H1 (cell line): ENCODE measurements around the gene DYRK1A. TPM values are rescaled to one million over a fixed set of nuclear protein-coding genes. Genes with fewer than 3 reads are reported as not detected.

ENCODE experiments used
- CTCF ChIA-PET: fragments of 300-600 bp; sonication (Branson Sonifier 250); formaldehyde crosslinking; loops from one replicate; lab custom pipeline; 2021; ENCODE audit not compliant: partially characterized antibody; lab: Charles Lee
- POLR2A ChIA-PET: fragments of 300-600 bp; sonication (Branson Sonifier 250); formaldehyde crosslinking; loops from one replicate; lab custom pipeline; 2021; ENCODE audit warnings: inconsistent platforms; ENCODE audit not compliant: partially characterized antibody; lab: Charles Lee
- DNase-seq, 2 experiments: peaks; one replicate each; pipeline versions ENCODE4 v3.0.0 to v3.0.0-alpha.2; 2010 to 2022; ENCODE audit warnings: low spot score in 2 of 2, low read depth in 1 of 2, mixed read lengths in 1 of 2
- FAIRE-seq: peaks from 2 replicates; lab custom pipeline; 2011; peaks lifted over from hg19 to GRCh38; lab: Jason Lieb, UNC
- H2AFZ ChIP-seq: 2 replicates; pipeline ENCODE4 v1.8.1; 2012; ENCODE audit warnings: low read length, inconsistent platforms
- H2AK5ac ChIP-seq: 2 replicates; pipeline ENCODE4 v1.6.1; 2013; ENCODE audit warnings: low read depth, low read length
- H2BK120ac ChIP-seq: replicated peaks from 2 replicates; pipeline ENCODE3; 2013; ENCODE audit warnings: low read depth, low read length, inconsistent platforms
- H2BK12ac ChIP-seq: 2 replicates; pipeline ENCODE4 v1.6.1; 2013; ENCODE audit warnings: low read depth, low read length
- H2BK15ac ChIP-seq: 2 replicates; pipeline ENCODE4 v1.6.1; 2013; ENCODE audit warnings: low read length
- H2BK20ac ChIP-seq: 2 replicates; pipeline ENCODE4 v1.6.1; 2013; ENCODE audit warnings: low read length
- H2BK5ac ChIP-seq: 2 replicates; pipeline ENCODE4 v1.6.1; 2013; ENCODE audit warnings: low read depth, low read length
- H3K14ac ChIP-seq: 2 replicates; pipeline ENCODE4 v1.6.1; 2013; ENCODE audit warnings: inconsistent platforms; ENCODE audit not compliant: insufficient read length
- H3K18ac ChIP-seq: 2 replicates; pipeline ENCODE4 v1.6.1; 2013; ENCODE audit warnings: low read length; ENCODE audit errors: extremely low read depth
- H3K23ac ChIP-seq: 2 replicates; pipeline ENCODE4 v1.6.1; 2013; ENCODE audit warnings: inconsistent platforms; ENCODE audit not compliant: insufficient read length
- H3K23me2 ChIP-seq: 2 replicates; pipeline ENCODE4 v1.6.1; 2013; ENCODE audit warnings: low read depth, low read length
- H3K27ac ChIP-seq: 2 replicates; pipeline ENCODE4 v1.6.1; 2011; ENCODE audit warnings: low read depth, low read length, inconsistent platforms
- H3K27me3 ChIP-seq, 4 experiments: replicated peaks in 1 of 4; 1 replicate in 1 of 4; 2 replicates in 3 of 4; pipeline versions ENCODE4 v1.6.1 to v1.8.1; 2011 to 2013; ENCODE audit warnings: low read length in 3 of 4, mild to moderate bottlenecking in 3 of 4, inconsistent platforms in 2 of 4, mixed read lengths in 2 of 4, moderate library complexity in 1 of 4; ENCODE audit not compliant: control insufficient read depth in 3 of 4, insufficient read depth in 3 of 4; ENCODE audit errors: extremely low read depth in 1 of 4
- H3K36me3 ChIP-seq, 4 experiments: 2 replicates each; pipeline versions ENCODE4 v1.6.1 to v1.8.1; 2011 to 2013; ENCODE audit warnings: mild to moderate bottlenecking in 4 of 4, low read length in 3 of 4, moderate library complexity in 2 of 4, control low read depth in 1 of 4, inconsistent platforms in 1 of 4; ENCODE audit not compliant: insufficient read depth in 4 of 4, control insufficient read depth in 2 of 4
- H3K4ac ChIP-seq: replicated peaks from 2 replicates; pipeline ENCODE3; 2013; ENCODE audit warnings: low read length, low read depth, mixed read lengths, inconsistent platforms; ENCODE audit not compliant: insufficient read length
- H3K4me1 ChIP-seq, 4 experiments: replicated peaks in 1 of 4; 1 replicate in 1 of 4; 2 replicates in 3 of 4; pipeline versions ENCODE4 v1.6.1 to v1.8.1; 2011 to 2013; ENCODE audit warnings: low read length in 3 of 4, inconsistent platforms in 2 of 4, mixed read lengths in 1 of 4; ENCODE audit not compliant: insufficient read depth in 4 of 4, control insufficient read depth in 3 of 4
- H3K4me2 ChIP-seq, 2 experiments: 2 replicates each; pipeline versions ENCODE4 v1.6.1 to v1.8.1; 2011 to 2013; ENCODE audit warnings: low read depth in 2 of 2, low read length in 2 of 2, control low read depth in 1 of 2, inconsistent platforms in 1 of 2, mild to moderate bottlenecking in 1 of 2; ENCODE audit not compliant: insufficient read depth in 1 of 2
- H3K4me3 ChIP-seq, 4 experiments: fragments of 200-600, 300-600 bp in 1 of 4; sonication (generic), shearing (Covaris generic), sonication (Bioruptor Twin) in 1 of 4; 2 replicates each; pipeline versions ENCODE4 v1.5.1 to v1.8.1; 2011 to 2016; ENCODE audit warnings: low read length in 4 of 4, low read depth in 3 of 4, control low read depth in 2 of 4, inconsistent platforms in 2 of 4, mild to moderate bottlenecking in 2 of 4, mixed read lengths in 1 of 4, moderate library complexity in 1 of 4; ENCODE audit not compliant: insufficient read depth in 2 of 4; ENCODE audit errors: extremely low read depth in 1 of 4
- H3K56ac ChIP-seq: replicated peaks from 2 replicates; pipeline ENCODE3; 2013; ENCODE audit warnings: low read depth, mild to moderate bottlenecking, mixed read lengths, low read length, inconsistent platforms; ENCODE audit not compliant: insufficient read length
- H3K79me1 ChIP-seq: 2 replicates; pipeline ENCODE4 v1.6.1; 2013; ENCODE audit warnings: low read depth, low read length, control low read depth
- H3K79me2 ChIP-seq, 2 experiments: 2 replicates each; pipeline versions ENCODE4 v1.6.1 to v1.8.1; 2012 to 2013; ENCODE audit warnings: low read length in 2 of 2, mild to moderate bottlenecking in 2 of 2, inconsistent platforms in 1 of 2; ENCODE audit not compliant: insufficient read depth in 2 of 2, control insufficient read depth in 1 of 2
- H3K9ac ChIP-seq, 4 experiments: replicated peaks in 1 of 4; 1 replicate in 1 of 4; 2 replicates in 3 of 4; pipeline versions ENCODE4 v1.6.1 to v1.8.1; 2011 to 2013; ENCODE audit warnings: low read depth in 3 of 4, low read length in 3 of 4, control low read depth in 2 of 4, mild to moderate bottlenecking in 2 of 4, moderate library complexity in 2 of 4, inconsistent platforms in 1 of 4; ENCODE audit errors: extremely low read depth in 1 of 4
- H3K9me3 ChIP-seq, 2 experiments: 2 replicates each; pipeline versions ENCODE4 v1.6.1 to v1.8.1; 2012 to 2013; ENCODE audit warnings: mild to moderate bottlenecking in 2 of 2, moderate library complexity in 2 of 2, control low read depth in 1 of 2, inconsistent platforms in 1 of 2, low read depth in 1 of 2, low read length in 1 of 2, mixed read lengths in 1 of 2; ENCODE audit not compliant: insufficient read depth in 2 of 2
- H4K20me1 ChIP-seq, 2 experiments: replicated peaks in 1 of 2; 2 replicates each; pipeline versions ENCODE3 to v1.8.1; 2011 to 2013; ENCODE audit warnings: inconsistent platforms in 2 of 2, low read length in 2 of 2, mild to moderate bottlenecking in 1 of 2; ENCODE audit not compliant: insufficient read depth in 2 of 2, control insufficient read depth in 1 of 2
- H4K5ac ChIP-seq: 2 replicates; pipeline ENCODE4 v1.6.1; 2013; ENCODE audit warnings: low read length, low read depth, mixed read lengths, inconsistent platforms; ENCODE audit not compliant: insufficient read length
- H4K8ac ChIP-seq: 2 replicates; pipeline ENCODE4 v1.8.0; 2013; ENCODE audit warnings: mild to moderate bottlenecking, moderate library complexity, low read length, inconsistent platforms; ENCODE audit not compliant: insufficient read depth; ENCODE audit errors: extremely low read depth
- H4K91ac ChIP-seq: replicated peaks from 2 replicates; pipeline ENCODE3; 2013; ENCODE audit warnings: low read length, mixed read lengths, inconsistent platforms; ENCODE audit not compliant: insufficient read length
- ATF2 ChIP-seq: IDR thresholded peaks from 2 replicates; pipeline ENCODE4 v1.6.1; 2012; ENCODE audit warnings: low read length, inconsistent platforms
- CTCF ChIP-seq, 3 experiments: IDR thresholded peaks; 1 replicate in 2 of 3; 2 replicates in 1 of 3; pipeline versions ENCODE4 v1.5.1 to v1.6.1; 2011; ENCODE audit warnings: low read length in 3 of 3, mild to moderate bottlenecking in 3 of 3, inconsistent platforms in 2 of 3, low read depth in 1 of 3, moderate library complexity in 1 of 3; ENCODE audit not compliant: insufficient read depth in 1 of 3; ENCODE audit errors: control extremely low read depth in 1 of 3
- FOSL1 ChIP-seq: IDR thresholded peaks from 2 replicates; pipeline ENCODE4 v1.6.1; 2011; ENCODE audit warnings: mild to moderate bottlenecking, low read depth, low read length, moderate library complexity; ENCODE audit not compliant: insufficient read depth
- SP4 ChIP-seq: IDR thresholded peaks from 2 replicates; pipeline ENCODE4 v1.6.1; 2012; ENCODE audit warnings: low read length, inconsistent platforms
- WGBS, 2 experiments: shearing (Covaris generic) in 1 of 2; methylation state at CpG; one replicate each; pipeline versions ENCODE4 v1.1.6 to v1.1.7; 2013 to 2015; ENCODE audit warnings: low lambda C conversion rate in 2 of 2, mixed read lengths in 2 of 2, inconsistent platforms in 1 of 2, low coverage in 1 of 2, missing lambda C conversion rate in 1 of 2; ENCODE audit not compliant: insufficient replicate concordance in 2 of 2, insufficient coverage in 1 of 2, insufficient read length in 1 of 2; ENCODE audit errors: extremely low coverage in 1 of 2, missing lambda C conversion rate in 1 of 2; 5-methylcytosine and 5-hydroxymethylcytosine counted together
- polyA plus RNA-seq, 7 experiments: library from polyadenylated mRNA; depleted of rRNA in 3 of 7; stranded (reverse) in 5 of 7; unstranded in 2 of 7; fragments of >200 nt in 5 of 7; fragments of 200-250 nt in 2 of 7; gene quantifications; 1 replicate in 5 of 7; 2 replicates in 1 of 7; 4 replicates in 1 of 7; pipeline versions ENCODE4 v1.2.1 to v1.2.3, GENCODE V29; 2011 to 2013; ENCODE audit warnings: missing spikeins in 2 of 7, mixed read lengths in 2 of 7
- total RNA-seq: library from RNA; stranded (reverse); fragmentation: NEBNext Ultra II Directional; extraction: Animal tissue kit (Norgen Biotek cat#: 25700); gene quantifications from 2 replicates; pipeline ENCODE4 v1.2.1, GENCODE V29; 2021

The DYRK1A gene
- total and polyA plus RNA-seq, 2 of the 8 experiments (the other 6 are each of a cell fraction or from before 2014, with no cell fraction given) = 61.1 to 62.2 TPM

DNA sequence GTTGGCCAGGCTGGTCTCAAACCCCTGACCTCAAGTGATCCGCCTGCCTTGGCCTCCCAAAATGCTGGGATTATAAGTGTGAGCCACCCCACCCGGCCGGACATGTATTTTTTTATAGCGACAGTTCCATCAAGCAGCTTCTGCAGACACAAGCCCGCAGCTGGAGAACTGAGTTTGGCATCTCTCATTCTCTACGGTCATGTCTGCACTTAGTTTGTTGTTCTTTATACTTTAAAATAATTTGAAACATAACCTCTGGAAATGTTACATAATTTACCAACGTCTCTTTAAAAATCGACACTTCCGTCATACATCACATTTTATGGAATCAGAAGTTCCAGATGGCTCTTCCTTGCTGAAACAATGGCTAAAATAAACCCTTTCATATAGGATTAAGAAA, 183.6 kb downstream of the DYRK1A start:
- no peaks in the 10 kb centered on the region for H3K27me3 ChIP-seq
- H3K23me2 ChIP-seq = no peaks in the 10 kb centered on the region
- no peak for TF ChIP-seq ATF2
- TF ChIP-seq CTCF (IDR thresholded peaks at IDR 0.05; ENCODE audit: control extremely low read depth in 1 of 3, insufficient read depth in 1 of 3, low read depth in 1 of 3, low read length in 3 of 3) = no peak
- TF ChIP-seq SP4 = no peak
- TF ChIP-seq FOSL1 = no peak
- H2BK120ac ChIP-seq = no peak overlapping the region
- H2AFZ ChIP-seq = no peak overlapping the region
- CTCF ChIA-PET = interaction anchor here (0.8 to 1.0 kb wide), 3 partner anchors 14 to 32 kb away, joined by 3 to 4 read pairs (median 3); no protein-coding TSS in a partner anchor
- H2BK20ac ChIP-seq = no peak overlapping the region
- no peak overlapping the region for H3K14ac ChIP-seq
- no peak overlapping the region for H3K4ac ChIP-seq
- H3K79me1 ChIP-seq = no peaks in the 10 kb centered on the region
- H3K36me3 ChIP-seq = no peaks in the 10 kb centered on the region
- H3K79me2 ChIP-seq = no peaks in the 10 kb centered on the region
- no peak overlapping the region for H4K8ac ChIP-seq
- no peak overlapping the region for H3K18ac ChIP-seq
- H3K4me2 ChIP-seq = no peak overlapping the region
- H2BK12ac ChIP-seq = no peak overlapping the region
- no peak overlapping the region for H3K4me3 ChIP-seq
- whole genome bisulfite sequencing, 2 experiments = 95% methylated on average over 9 of the region's 9 CpGs; no CpG with 5 or more reads in 1 of the 2 experiments
- H4K91ac ChIP-seq = no peak overlapping the region
- no peak overlapping the region for H3K9ac ChIP-seq
- POLR2A ChIA-PET = interaction anchor here (1.0 kb wide), 3 partner anchors 13 to 282 kb away, joined by 3 to 5 read pairs (median 3); no protein-coding TSS in a partner anchor
- no peak overlapping the region for H2AK5ac ChIP-seq
- no peaks in the 10 kb centered on the region for H4K20me1 ChIP-seq
- no peak overlapping the region for H4K5ac ChIP-seq
- no peak overlapping the region for H3K23ac ChIP-seq
- no peak overlapping the region for H2BK15ac ChIP-seq
- H3K9me3 ChIP-seq = no peaks in the 10 kb centered on the region
- H3K4me1 ChIP-seq = peaks cover 0 to 7% (median 2%) of the 10 kb centered on the region in 4 experiments; a peak in 4 of 7 replicates
- H3K56ac ChIP-seq = no peak overlapping the region
- FAIRE-seq (no peak), DNase-seq (no peak)
- no peak overlapping the region for H2BK5ac ChIP-seq
- H3K27ac ChIP-seq = no peak overlapping the region
